ENCODE measurements around the gene IL1RN.

DNA sequence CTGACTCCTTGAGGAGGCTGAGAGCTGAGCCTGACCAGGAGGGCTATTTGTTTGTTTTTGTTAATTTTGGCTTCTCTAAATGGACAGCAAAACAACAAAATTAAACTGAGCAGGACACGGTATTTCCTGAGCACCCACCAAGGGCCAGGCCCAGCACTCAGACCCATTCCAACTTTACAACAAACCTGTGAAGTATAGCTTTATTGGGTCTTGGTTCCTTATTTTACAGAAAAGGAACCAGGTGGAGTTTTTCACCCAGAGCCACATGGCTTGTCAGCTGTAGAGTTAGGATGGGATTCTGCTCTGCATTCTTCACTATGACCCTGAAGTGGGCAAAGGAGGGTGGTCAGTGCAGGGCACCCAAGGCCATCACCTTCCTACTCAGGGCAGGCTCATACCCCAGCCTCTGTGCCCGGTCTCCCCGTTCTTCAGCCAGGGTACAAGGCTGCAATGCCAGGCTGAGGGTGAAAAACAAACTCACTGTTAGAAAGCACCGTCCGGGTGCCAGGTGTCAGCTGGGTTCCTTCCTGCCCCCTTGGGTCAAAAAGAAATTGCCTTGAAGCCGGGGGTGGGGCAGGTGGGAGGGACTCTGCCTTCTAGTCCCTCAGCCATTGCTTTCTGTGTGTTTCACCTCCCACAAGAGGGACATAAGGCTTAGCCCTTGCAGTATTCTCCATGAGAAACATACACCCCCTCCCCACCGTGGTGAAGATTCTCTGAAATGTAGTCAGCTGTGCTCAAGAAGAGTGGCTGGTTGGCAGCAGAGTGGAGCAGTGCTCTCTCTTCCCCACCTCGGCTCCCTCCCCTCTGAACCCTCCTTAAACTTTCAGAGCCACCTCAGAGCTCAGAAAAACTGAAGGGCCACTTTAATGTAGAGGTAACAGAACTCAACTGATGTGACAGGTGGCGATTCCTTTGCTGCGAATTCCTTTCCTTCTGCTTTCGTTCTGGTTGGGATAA is 48.6 kb downstream of the IL1RN start:
- no peak for TF ChIP-seq CTCF (IDR thresholded peaks at IDR 0.05; ENCODE audit: low read length)
- no peak for TF ChIP-seq EZH2 (optimal IDR thresholded peaks at IDR 0.05; ENCODE audit: low read depth, low read length)
